Activated effector memory CD4-positive, alpha-beta T cell treated with Interleukin-2 at 50 U/mL for 16 hours (primary cell): ENCODE measurements around the gene PPM1N.
"Not testable (repeated sequence)": the region's sequence is repeated elsewhere in the genome, so short reads cannot be mapped to it uniquely, and the experiment has no call there.

Source experiments
- DNase-seq: peaks from one replicate; pipeline ENCODE4 v3.0.0-alpha.2; 2020

The PPM1N gene

DNA sequence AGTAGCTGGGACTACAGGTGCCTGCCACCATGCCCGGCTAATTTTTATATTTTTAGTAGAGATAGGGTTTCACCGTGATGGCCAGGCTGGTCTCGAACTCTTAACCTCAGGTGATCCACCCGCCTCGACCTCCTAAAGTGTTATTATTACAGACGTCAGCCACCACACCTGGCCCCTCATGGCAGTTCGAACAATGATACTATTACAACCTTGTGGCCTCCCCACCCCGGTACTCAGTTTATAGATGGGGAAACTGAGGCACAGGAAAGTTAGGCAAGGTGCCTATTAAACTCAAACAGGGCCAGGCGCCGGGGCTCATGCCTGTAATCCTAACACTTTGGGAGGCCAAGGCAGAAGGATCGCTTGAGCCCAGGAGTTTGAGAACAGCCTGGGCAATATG is 12.1 kb downstream of the PPM1N start:
- not testable (repeated sequence) for DNase-seq

DNA sequence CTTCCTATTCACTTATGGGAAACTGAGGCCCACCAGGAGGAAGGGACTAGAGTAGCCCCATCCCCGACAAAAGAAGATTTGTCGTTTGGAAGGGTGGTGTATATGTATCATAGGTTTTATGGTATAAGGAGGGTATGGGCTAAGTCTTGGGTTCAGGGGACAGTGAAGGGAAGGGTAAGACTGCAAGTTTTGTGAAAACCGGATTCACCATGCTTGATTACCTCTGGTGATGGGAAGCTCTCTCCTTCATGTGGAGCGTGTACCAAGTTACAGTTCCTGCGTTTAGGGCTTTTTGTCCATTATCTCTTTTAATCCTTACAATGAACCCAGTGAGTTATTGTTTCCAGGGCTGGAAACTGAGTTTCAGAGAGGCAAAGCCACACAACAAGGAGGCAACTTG is 12.8 kb downstream of the PPM1N start:
- no peak for DNase-seq

DNA sequence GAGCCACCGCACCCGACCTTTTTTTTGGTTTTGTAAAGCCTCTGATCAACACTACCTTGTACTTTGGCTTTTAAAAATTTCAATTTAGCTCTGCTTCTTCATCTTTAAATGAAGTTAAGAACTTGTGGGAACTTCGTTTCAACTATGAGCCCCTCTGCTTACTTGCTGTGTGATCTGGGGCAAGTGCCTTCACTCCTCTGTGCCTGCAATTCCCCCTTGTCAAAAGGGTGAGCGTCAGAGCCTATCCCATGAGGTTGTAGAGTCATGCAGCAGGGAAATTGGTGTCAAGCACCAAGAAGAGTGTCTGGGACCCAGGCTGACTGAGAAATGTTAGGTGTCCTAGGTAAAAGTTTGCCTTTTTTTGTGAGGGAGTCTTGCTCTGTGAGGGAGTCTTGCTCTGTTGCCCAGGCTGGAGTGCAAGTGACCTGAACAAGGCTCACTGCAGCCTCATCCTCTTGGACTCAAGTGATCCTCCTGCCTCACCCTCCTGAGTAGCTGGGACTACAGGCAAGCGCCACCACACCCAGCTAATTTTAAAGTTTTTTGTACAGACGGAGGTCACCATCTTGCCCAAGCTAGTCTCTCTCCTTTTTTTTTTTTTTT is 14.7 kb downstream of the PPM1N start:
- DNase-seq: no peak

- no peak for DNase-seq
Observed at GRCh38 chr19:45514376-45515051, 16.3 kb downstream of the PPM1N start.

GRCh38 chr19:45515081-45515624 is 16.9 kb downstream of the PPM1N start:
- no peak for DNase-seq

GRCh38 chr19:45515807-45516401 is 17.7 kb downstream of the PPM1N start:
- no peak for DNase-seq

GRCh38 chr19:45517238-45517637 is 19.0 kb downstream of the PPM1N start:
- DNase-seq: no peak

DNA sequence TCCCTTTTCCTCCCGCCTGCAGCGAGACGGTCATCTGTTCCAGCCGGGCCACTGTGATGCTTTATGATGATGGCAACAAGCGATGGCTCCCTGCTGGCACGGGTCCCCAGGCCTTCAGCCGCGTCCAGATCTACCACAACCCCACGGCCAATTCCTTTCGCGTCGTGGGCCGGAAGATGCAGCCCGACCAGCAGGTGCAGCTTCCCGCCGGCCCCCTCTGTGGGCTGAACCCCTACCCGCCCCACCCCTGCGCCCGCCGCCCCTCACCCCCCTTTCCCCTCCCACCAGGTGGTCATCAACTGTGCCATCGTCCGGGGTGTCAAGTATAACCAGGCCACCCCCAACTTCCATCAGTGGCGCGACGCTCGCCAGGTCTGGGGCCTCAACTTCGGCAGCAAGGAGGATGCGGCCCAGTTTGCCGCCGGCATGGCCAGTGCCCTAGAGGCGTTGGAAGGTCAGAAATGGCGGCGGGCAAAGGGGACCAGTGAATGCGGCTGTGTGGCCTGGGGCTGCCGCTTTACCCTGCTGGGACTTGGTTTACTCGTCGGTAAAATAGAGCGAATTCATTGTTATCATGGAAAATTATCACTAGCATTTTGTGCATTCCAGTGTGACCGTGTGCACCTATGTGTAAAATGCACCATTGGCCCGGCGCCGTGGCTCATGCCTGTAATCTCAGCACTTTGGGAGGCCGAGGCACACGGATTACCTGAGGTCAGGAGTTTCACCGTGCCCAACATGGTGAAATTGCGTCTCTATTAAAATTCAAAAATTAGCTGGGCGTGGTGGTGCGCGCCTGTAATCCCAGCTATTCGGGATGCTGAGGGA is 19.6 kb downstream of the PPM1N start:
- no peak for DNase-seq

GRCh38 chr19:45518469-45518826 is 20.2 kb downstream of the PPM1N start:
- no peak for DNase-seq

DNA sequence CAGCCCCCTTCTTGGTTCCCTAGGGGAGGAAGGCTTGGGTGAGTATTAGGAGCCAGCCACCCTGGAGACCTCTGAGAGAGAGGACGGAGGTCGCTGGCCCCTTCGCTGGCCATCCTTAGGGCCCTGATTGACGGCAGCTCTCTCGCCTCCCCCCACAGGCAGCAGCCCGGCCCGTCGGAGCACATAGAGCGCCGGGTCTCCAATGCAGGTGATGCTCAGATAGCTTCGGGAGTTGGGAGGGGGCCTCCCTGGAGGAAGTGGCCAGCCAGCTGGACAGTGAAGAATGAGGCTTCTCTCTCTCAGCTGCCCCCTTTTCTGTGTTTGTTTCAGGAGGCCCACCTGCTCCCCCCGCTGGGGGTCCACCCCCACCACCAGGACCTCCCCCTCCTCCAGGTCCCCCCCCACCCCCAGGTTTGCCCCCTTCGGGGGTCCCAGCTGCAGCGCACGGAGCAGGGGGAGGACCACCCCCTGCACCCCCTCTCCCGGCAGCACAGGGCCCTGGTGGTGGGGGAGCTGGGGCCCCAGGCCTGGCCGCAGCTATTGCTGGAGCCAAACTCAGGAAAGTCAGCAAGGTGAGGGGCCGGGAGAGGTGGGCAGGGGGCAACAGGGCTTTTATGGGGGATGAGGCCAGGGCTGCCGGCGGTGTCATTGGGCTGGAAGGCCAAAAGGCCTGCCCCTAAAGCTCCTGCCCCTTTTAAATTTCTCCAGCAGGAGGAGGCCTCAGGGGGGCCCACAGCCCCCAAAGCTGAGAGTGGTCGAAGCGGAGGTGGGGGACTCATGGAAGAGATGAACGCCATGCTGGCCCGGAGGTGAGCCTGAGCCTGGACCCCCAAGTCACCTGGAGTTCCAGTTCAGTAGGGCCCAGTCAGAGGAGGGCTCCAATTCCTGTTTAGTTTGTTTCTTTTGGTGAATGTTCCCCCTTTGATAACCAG is 24.0 kb downstream of the PPM1N start:
- DNase-seq: no peak

GRCh38 chr19:45523642-45524256 is 25.5 kb downstream of the PPM1N start:
- peak; percentile 59 for DNase-seq

DNA sequence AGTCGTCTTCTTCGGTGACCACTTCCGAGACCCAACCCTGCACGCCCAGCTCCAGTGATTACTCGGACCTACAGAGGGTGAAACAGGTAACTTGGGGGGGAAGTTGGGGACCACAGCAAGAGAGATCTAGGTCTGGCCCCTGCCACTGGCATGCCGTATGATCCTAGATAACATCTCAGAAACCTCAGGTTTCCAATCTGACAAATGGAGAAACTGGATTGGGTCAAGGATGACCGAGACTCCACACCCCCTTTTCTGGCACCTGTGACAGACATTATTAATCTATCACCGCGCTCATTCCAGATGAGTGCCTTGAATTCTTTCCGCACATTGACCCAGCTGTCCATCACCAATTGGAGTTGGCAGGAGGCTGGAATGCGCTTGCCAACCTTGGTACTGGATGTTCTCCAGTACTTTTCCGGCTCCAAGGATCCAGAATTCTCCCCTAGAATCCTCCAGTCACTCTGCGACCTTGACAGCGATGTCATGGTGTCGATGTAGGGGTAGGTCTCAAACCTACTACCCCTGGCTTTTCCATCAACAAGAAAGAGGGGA is 26.4 kb downstream of the PPM1N start:
- DNase-seq: no peak

DNA sequence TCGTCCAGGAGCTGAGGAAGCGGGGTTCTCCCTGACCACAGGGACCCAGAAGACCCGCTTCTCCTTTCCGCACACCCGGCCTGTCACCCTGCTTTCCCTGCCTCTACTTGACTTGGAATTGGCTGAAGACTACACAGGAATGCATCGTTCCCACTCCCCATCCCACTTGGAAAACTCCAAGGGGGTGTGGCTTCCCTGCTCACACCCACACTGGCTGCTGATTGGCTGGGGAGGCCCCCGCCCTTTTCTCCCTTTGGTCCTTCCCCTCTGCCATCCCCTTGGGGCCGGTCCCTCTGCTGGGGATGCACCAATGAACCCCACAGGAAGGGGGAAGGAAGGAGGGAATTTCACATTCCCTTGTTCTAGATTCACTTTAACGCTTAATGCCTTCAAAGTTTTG is 27.9 kb downstream of the PPM1N start:
- no peak for DNase-seq

- no peak for DNase-seq
Observed at GRCh38 chr19:45526971-45527370, 28.7 kb downstream of the PPM1N start.

DNA sequence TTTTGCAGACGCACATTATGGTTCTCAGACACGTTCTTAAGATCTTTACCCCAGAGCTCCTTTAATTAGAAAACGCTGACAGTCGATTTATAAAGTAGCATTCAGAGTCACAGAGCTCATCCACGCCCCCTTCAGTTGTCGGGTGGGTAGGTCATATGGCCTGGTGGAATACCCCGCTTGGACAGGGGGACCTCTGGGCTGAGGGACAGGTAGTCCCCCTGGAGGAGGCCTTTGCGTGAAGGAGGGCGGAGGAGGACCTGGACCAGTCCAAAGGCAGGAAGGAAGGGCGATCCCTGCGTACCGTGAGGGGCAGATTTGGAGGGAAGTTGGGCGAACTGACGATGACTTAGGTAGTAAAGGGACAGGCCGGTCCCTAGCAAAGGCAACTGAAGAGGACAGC is 29.5 kb downstream of the PPM1N start:
- DNase-seq: no peak

GRCh38 chr19:45528149-45528743 is 30.0 kb downstream of the PPM1N start:
- DNase-seq: no peak

GRCh38 chr19:45528744-45529419 is 30.6 kb downstream of the PPM1N start:
- DNase-seq: no peak

- no peak for DNase-seq
Observed at GRCh38 chr19:45529420-45529785, 31.2 kb downstream of the PPM1N start.

- no peak for DNase-seq
Observed at GRCh38 chr19:45531349-45531748, 33.1 kb downstream of the PPM1N start.

DNA sequence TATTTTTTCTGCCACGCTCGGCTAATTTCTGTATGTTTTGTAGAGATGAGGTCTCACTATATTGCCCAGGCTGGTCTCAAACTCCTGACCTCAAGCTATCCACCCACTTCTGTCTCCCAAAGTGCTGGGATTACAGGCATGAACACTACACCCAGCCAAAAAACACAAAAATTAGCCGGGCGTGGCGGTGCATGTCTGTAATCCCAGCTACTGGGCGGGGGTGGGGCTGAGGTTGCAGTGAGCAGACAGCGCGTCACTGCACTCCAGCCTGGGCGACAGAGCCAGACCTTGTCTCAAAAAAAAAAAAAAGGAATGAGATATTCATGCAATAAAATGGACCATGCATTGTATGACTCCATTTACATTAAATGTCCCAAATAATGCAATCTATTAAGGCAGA is 41.2 kb downstream of the PPM1N start:
- no peak for DNase-seq
